ENCODE results near the gene MAFF. TPM values are rescaled to one million over a fixed set of nuclear protein-coding genes. Genes with fewer than 3 reads are reported as not detected.

MAFF gene
- total and polyA plus RNA-seq, 9 of the 15 experiments (the other 6 are each of a cell fraction or from before 2014, with no cell fraction given), result 0.51 to 8.0 (median 5.4) TPM

GRCh38 chr22:38181453-38182200 is 20.2 kb upstream of the MAFF start, which contains the start of gene PLA2G6 (continued):
- TF ChIP-seq MAFK (IDR thresholded peaks at IDR 0.05; ENCODE audit: low read length) (peak; percentile 79), PURB (CRISPR knock-in tag; IDR thresholded peaks at IDR 0.05; ENCODE audit: low read depth) (no peak), ZNF707 (CRISPR knock-in tag; conservative IDR thresholded peaks at IDR 0.05) (no peak), STAG1 (CRISPR knock-in tag; IDR thresholded peaks at IDR 0.05; ENCODE audit: borderline replicate concordance) (no peak), THRB (CRISPR knock-in tag; conservative IDR thresholded peaks at IDR 0.05) (no peak), PKNOX1 (IDR thresholded peaks at IDR 0.05) (peak; percentile 79), PHB (CRISPR knock-in tag; IDR thresholded peaks at IDR 0.05) (no peak), TFE3 (CRISPR knock-in tag; IDR thresholded peaks at IDR 0.05) (peak; percentile 23; the same call in 1 of the 2 replicates), ELF1 (tag; IDR thresholded peaks at IDR 0.05) (peak; percentile 96)
